GM19328 (cell line): ENCODE results near the gene TIGD1.
A peak's percentile ranks its signal among the peaks of the same experiment; 100 is the strongest.

ENCODE experiments used
- ATAC-seq: cut with Tn5 transposase; IDR thresholded peaks from one replicate; pipeline ENCODE4 v1.9.1; 2021; ENCODE audit warnings: mild to moderate bottlenecking, moderate library complexity; ENCODE audit not compliant: unreplicated experiment

TIGD1 gene

DNA sequence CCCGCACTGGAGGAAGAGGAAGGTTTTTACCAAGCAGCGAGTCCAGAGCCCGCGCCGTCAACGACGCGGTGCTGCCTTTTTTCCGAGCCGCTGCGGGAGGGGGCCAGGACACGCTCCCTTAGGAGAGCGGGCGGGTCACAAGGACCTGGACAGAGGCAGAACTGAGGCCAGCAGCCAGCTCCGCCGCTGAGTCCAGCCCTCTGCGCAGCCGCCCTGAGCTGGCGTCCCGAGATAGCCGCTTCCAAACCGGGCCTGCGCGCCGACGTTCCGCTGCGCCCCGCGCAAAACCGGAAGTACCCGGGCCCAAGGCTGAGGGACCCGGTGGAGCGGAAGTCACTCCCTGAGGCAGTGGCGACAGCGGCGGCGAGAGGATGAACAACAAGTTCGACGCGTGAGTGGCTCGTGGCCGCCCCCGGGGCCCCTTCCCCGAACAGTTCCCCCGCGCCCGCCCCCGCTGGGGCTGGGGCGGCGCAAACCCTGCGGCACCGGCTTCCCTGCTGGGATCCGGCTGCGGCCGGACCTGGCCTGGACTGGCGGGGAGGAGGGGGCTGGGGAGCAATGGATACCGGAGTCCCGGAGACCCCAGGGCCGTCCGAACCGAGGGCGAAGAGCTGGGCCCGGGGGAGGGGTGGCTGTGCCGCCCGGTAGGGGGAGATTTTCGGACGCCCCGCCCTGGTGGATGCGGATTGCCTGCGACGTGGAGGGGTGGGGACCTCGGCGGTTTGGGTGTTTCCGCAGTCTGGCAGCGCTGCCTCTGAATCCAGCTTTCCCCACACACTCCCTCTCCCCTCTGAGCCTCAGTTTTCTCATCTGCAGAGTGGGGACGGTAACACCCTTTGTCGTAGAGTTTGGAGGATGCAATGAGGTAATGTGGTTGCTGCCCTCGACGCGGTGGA is at the start of gene TIGD1, which contains the start of gene EIF4E2:
Gene TIGD1 (minus strand): TSS at position 204 of the 896 bp plus-strand sequence. CDS start 675 bp downstream, outside the sequence.
Gene EIF4E2 (plus strand): TSS at position 336 of the 896 bp plus-strand sequence. CDS start 36 bp downstream, at position 372.
- peak; percentile 89 for ATAC-seq

DNA sequence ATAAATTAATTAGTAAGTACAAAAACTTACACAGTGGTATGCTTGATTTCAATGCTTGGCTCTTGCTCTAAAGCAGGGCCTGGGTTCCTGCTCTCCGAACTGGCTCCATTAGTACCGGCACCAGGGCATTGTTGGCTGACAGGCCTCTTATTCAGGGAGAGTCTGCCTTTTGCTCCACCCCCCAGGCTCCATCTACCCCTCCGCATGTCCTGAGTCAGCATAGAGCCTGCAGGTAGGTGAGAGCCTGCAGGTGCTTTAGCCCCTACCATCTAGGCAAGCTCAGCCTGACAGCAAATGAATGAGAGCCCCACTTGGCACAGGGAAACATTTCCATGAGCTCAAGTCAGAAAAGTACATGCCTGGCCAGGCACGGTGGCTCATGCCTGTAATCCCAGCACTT is 47.9 kb upstream of the TIGD1 start:
- ATAC-seq: no peak

DNA sequence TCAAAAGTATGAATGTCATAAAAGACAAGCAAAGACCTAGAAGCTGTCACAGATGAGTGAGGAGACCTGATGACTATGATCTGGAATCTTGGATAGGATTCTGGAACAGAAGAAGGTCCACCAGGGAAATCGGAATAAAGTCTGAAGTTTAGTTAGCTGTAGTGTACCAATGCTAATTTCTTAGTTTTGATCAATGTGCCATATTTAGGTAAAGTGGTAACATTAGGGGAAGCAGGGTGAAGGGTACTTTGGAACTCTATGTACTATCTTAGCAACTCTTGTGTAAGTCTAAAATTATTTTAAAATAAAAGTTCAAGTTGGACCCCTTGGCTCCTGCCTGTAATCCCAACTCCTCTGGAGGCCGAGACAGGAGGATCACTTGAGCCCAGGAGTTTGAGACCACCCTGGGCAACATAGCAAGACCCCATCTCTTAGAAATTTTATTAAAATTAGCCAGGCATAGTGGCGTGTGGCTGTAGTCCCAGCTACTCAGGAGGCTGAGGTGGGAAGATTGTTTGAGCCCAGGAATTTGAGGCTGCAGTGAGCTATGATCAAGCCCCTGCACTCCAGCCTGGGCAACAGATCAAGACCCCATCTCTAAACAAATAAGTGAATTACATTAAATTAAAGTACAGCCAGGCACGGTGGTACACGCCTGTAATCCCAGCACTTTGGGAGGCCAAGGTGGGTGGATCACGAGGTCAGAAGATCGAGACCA is 47.2 kb upstream of the TIGD1 start:
- ATAC-seq: no peak

DNA sequence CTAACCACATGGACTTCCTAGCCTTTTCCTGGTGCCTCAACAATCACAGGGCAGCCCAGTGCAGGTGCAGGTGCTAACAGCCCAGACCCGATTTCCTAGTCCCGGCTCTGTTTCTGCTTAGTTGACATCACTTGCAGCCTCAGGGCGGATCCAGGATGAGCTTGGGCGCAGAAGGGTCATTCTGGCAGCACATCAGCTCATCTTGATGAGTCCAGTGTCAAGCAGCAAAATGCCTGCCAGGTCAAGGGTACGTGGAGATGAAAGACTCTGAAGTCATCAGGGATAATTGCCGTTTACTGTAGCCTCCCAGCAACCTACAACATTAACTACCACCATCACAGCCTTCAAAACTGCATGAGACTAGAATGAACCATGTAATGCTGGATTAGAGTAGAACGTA is 43.6 kb upstream of the TIGD1 start:
- no peak for ATAC-seq

DNA sequence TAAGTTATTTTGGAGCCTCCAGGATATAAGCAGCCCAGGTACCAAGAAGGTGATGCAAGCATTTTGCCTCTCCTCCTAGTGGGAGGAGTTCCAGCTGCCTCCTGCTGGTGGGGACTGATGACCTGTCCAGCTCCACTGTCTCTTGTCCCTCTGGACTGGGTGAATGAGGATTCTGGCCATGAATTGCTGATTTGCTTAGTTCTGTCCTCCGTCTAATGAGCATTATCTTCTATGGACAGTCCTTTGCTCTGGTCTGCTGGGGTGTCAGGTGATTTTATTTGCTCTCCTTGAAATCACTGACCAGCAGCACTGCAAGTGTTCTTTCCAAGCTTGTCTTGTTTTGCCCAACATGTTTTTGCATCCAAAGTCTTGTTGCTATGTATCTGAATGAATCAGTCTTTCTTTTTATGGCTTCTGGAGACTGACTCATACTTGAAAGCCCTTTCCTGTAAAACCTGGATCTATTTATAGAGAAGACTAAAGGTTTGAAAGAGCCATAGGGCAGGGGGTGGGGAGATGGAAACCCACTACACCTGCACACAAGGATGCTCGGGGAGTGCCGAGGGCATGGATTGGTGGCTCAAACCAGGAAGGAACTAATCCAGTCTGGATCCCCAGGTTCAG is 42.5 kb upstream of the TIGD1 start:
- ATAC-seq: no peak

DNA sequence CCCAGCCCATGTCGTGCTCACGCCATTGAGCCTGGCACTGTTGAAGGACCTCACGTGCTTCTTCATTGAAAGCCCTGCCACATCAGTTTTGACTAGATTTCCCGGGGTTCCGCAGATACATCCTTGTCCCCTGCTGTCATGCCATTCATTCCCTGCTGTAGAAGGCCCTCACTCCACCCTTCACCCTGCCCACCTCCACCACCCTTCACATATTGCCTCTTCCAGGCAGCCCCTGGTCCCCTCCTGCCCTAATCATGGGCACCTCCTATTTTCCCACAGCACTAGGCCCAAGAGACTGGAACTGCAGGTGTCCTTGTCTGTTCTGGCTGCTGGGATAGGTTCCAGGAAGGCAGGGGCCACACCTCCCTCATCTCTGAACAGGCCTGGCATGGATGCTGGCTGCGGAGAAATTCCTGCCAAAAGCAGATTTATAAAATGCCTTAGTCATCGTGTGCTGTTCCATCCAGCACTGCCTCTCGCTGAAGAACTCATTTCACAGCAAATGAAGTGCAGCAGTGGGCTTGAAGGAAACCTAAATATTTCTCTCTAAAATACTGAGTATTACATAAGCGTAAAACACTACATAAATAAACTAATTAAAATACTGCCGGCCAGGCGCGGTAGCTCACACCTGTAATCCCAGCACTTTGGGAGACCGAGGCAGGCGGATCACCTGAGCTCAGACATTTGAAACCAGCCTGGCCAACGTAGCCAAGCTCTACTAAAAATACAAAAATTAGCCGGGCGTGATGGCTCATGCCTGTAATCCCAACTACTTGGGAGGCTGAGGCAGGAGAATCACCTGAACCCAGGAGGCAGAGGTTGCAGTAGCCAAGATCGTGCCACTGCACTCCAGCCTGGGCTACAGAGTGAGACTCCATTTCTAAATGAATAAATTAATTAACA is 38.6 kb upstream of the TIGD1 start:
- ATAC-seq: no peak

DNA sequence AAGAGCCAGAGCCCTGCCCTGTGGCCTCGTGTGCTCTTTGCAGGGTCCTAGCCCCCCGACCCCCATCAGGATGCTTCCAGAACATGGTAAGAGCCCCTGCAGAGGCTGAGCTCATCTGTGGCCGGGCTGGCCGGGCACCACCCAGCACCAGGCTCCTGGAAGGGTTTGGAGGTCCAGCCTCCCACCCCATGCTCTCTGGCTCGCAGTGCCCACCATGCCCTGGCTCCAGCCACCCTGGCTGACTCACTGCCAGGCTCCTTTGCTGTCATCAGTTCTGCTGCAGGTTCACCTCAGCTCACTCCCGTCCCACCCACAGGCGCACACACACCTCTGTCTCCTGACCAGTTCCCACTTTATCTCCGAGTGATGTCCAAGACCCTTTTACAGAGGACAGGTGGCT is 37.7 kb upstream of the TIGD1 start:
- no peak for ATAC-seq

DNA sequence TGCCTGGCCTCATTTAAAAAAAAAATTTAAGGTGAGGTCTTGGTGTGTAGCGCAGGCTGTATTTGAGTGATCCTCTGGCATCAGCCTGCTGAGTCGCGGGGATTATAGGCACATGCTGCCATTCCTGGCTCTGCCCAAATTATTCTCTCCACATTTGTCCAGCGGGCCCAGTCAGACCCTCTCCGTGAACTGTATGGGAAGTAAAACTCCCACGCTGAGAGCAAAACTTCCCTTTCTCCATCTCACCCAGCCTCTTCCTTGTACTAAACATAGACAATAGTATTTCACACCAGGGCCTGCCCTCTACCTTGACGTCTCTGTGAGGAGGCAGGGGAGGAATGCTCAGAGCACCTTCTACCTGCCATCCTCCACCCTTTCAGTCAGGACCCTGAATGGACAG is 37.2 kb upstream of the TIGD1 start:
- no peak for ATAC-seq

DNA sequence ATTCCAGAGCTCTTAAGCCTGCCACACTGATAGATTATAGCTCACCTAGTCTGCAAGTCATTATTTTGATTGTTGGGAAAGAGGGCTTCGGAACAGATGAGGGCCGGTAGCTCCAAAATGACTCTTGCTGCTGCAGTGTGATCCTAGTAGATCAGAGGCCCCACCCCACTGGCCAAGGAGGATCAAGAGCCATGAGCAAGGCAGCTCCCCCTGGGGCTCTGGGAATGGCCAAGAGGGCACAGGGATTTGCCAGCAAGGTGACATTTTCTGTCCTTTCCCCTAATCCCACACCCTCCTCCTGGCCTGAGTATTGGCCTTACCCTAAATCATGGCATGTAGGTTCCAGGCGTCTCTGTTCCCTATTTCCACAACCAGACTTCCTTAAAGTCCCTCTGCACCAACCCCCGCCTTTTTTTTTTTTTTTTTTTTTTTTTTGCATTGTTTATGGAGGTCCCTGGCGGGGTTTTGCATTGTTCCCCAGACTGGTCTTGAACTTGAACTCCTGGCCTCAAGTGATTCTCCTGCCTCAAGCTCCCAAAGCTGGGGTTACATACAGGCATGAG is 36.7 kb upstream of the TIGD1 start:
- ATAC-seq: no peak

DNA sequence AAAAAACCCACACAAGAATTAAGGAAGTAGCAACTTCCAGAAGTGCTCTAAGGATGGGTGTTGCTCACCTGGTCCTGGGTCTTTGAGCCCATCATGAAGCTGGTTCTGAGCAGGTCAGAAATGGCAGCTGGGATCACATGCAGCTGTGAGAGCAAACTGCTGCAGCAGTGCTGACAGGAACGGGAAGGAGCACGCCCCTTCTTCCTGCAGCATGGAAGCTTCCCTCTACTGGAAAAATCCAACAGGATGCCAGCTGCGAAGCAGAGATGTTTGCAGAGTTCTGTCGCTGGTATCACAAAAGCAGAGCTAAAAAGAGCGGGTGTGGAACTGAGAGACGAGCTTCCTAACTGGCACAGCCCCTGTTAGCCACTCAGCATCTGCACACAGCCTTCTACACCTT is 33.9 kb upstream of the TIGD1 start:
- no peak for ATAC-seq

DNA sequence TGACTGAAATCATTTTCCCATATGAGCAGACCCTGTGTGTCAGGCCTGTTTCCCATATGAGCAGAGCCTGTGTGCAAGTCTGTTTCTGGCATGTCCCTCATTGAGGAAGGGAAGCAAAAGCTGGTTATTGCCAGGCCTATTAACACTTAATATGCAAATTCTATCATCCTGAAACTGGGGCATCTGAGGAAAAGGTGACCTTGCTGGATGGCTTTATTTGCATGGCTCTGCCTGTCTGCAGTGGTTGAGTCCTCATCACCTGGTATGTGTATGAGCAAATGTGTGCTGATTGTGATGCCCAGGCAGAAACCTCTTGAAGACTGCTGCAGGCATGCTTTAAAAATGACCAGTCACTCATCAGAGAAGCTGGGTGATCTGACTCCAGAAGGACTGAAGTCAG is 31.4 kb upstream of the TIGD1 start:
- no peak for ATAC-seq

DNA sequence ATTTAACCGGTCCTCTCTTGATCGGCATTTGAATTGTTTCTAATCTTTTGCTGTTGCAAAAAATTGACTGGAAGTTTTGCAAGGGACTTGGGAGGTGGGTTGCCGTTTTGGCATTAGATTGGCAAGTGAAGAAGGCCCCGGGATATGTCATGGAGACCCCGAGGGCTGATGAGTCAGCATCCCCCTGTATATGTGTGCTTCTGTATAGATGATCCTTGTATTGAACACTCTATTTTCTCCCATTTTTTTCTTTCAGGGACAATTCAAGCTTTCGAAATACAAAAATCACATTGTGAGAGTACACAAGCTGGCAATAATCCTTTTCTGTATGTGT is 30.3 kb upstream of the TIGD1 start:
- ATAC-seq: no peak

DNA sequence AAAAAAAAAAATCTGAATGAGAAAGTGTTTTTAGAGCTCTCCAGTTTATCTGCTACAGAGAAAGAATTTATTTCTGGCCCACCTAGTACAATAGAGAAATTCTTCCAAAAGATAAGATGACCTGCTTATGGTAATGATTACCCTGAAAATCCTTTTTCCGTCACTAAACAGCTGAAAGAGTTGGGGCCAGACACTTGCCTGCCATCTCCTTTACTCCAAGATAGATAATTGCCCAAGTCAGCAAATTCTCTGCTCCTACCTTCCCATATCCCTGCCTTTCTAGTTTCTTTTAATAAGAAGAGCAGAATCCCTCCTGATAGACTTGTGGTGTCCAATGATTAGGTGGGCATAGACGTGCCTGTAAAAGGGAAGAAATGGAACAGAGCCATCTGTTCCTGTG is 28.3 kb upstream of the TIGD1 start:
- no peak for ATAC-seq

DNA sequence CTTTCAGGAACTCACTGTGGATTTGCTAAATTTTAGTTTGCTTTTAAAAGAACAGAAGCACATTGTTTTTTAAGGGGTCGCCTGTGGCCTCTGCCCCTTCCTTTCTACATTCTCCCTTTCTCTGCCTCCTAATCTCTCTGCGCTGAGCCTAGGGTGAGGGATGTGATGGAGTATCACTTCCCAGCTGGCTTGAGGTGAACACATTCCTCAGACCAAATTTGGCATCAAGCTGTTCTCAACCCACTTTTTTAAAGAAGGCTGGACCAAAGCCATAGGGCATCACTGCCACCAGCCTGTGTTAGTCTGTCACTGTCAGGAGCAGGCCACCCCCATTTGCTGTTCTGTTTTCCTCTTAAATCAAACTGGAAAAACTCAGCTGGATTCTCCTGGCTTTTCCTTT is 27.5 kb upstream of the TIGD1 start:
- ATAC-seq: no peak

DNA sequence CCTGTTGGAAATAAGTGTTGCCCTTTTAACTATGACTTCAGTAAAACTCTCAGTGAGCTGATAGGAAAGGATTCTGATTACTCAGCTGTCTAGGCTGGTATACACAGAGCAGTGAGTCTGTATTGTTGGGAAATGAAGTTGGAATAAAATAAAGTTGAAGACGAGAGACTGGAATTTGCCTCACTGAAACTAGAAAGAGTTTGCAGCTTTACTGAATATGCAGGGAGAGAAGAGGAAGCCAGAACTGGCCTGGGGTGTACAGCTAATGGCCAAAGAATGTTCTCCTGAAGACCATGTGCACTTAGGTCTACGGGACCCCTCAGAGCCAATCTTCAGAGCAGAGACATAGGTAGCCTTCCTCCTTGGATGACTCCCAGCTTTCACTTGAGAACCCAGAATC is 26.6 kb upstream of the TIGD1 start:
- ATAC-seq: no peak

DNA sequence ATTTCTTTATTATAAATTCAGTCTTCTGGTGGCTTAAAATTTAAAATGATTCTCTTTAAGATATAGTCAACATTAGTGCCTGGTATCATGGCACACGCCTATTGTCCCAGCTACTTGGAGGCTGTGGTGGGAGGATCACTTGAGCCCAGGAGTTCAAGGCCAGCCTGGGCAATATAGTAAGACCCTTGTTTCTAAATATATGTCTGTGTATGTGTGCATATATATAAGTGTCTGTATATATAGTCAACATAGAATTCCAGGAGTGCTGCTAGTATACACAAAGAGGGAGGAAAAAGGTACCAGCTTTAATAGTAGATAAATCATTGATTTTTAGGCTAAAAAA is 25.0 kb upstream of the TIGD1 start:
- ATAC-seq: no peak

DNA sequence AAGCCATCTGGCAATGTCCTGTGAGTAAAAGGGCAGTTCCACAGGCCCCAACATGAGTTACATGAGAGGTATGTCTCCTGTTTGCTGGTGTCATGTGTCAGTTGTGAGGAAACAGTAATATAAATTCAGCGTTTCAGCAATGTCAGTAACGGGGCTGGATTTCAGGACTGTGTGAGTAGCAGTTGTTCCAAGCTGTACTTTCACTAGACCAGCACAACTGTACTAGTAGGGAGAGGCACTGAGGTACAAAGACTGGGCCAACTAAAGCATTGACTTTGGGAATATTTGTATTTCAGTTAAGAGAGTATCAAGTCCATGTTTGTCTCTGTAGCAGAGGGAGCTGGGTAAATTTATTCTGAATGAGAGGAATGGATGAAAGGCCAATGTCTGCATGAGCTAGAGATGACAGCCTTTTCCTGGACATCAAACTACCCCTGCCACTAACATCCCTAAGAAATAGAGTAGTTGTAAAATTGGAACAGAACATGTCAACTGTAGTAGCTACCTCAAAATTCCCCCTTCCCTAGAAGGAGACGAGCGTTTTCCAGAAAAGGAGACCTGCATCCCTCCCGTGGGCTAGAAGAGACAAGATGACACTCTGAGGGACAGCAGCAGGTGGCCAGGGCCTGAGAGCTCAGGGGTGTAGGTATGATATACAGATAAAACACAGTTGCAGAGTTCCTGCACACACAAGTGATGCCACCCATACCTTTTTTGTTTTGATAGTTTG is 24.5 kb upstream of the TIGD1 start:
- no peak for ATAC-seq

DNA sequence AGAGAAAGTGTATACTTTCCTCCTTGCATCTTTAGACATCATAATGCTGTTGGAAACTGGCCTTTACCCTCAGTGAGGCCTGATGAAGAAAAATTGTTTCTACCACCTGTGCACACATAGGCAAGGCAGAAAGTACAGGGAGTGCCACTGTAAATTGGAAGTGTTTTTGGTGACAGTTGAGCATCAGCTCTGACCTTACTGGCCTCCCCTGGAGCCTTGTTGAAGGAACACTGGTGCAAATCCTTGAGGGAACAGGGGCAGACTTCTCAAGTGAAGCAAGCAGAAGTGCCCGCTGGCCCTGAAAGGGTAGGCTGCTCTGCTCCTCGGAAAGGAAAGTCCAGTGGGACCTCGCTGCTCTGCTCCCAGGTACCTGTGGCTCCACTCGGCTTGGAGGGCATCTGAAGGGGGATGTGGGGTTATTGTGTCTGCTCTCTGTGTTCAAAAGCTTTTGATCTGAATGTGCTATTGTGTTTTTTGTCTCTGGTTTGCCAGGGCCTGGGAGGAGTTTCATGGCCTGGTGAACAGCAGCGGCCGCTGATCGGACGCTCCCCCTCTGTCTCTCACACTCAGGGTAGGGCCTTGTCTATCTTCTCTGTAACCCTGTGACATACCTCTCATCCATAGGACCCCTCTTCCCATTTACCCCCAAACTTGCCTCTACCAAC is 23.5 kb upstream of the TIGD1 start:
- no peak for ATAC-seq

DNA sequence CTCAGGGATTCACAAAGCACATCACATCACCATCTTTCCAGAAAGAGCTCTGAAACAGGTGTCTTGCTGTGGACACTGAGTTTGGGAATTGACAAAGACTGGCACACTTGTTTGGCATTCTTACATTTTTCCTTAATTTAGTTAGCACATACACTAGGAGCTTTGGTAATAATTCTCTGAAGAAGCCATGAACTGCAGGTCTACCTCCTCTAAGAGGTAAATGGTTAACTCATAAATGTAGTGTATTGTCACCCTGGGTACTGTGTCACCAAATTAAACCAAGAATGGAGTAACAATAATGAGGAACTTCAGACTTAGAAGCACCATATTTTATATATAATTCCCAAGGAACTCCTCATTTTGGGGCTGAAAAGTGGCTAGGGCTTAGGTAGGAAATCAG is 22.7 kb upstream of the TIGD1 start:
- ATAC-seq: no peak
